K562 (cell line): ENCODE measurements around the gene RBSN. TPM values are rescaled to one million over a fixed set of nuclear protein-coding genes. Genes with fewer than 3 reads are reported as not detected.

Experiments
- ATAC-seq: fragments of 200-7000 bp; cut with Tn5 transposase; 3 replicates; pipeline ENCODE4 v1.9.1; 2020; ENCODE audit warnings: moderate library complexity
- BruUV-seq: library from RNA; stranded (reverse); fragments of 400-500 nt; replicated peaks from 2 replicates; lab custom pipeline; 2021; lab: Mats Ljungman, UMichigan
- CTCF ChIA-PET: fragments of 300-600 bp; formaldehyde crosslinking; extraction: SDS; loops from one replicate; lab custom pipeline; 2021; ENCODE audit warnings: low intra/inter-chr PET ratio; lab: Yijun Ruan, JAX
- POLR2A ChIA-PET: fragments of 300-600, 350-650 bp; sonication (Branson Sonifier 250); formaldehyde crosslinking; extraction: SDS; loops from one replicate; lab custom pipeline; 2021; ENCODE audit warnings: antibody characterized with exemption, inconsistent platforms; lab: Yijun Ruan, JAX
- DNase-seq, 4 experiments: peaks; one replicate each; pipeline versions ENCODE4 v3.0.0 to v3.0.0-alpha.2; 2011 to 2018; ENCODE audit warnings: low spot score in 3 of 4, mixed read lengths in 3 of 4; ENCODE audit errors: extremely low read depth in 1 of 4
- FAIRE-seq: peaks from 2 replicates; lab custom pipeline; 2011; peaks lifted over from hg19 to GRCh38; lab: Jason Lieb, UNC
- H2AFZ ChIP-seq: 2 replicates; pipeline ENCODE4 v1.6.0; 2011; ENCODE audit warnings: low read depth, low read length, control low read depth, inconsistent platforms
- H3K27ac ChIP-seq: fragments of 200-600 bp; 3 replicates; pipeline ENCODE4 v1.8.0; 2011; ENCODE audit warnings: low read depth, mild to moderate bottlenecking, control low read depth, inconsistent platforms, low read length, moderate library complexity, mixed read lengths; ENCODE audit errors: extremely low read depth
- H3K27me3 ChIP-seq, 2 experiments: fragments of 300-600 bp in 1 of 2; 2 replicates in 1 of 2; 3 replicates in 1 of 2; pipeline versions ENCODE4 v1.6.0 to v1.8.0; 2011; ENCODE audit warnings: inconsistent platforms in 2 of 2, low read length in 2 of 2, mild to moderate bottlenecking in 1 of 2, mixed read lengths in 1 of 2, moderate library complexity in 1 of 2; ENCODE audit not compliant: control insufficient read depth in 2 of 2, insufficient read depth in 2 of 2
- H3K36me3 ChIP-seq: fragments of 300-600 bp; 3 replicates; pipeline ENCODE4 v1.8.0; 2011; ENCODE audit warnings: mild to moderate bottlenecking, low read length, inconsistent platforms; ENCODE audit not compliant: control insufficient read depth, insufficient read depth
- H3K4me1 ChIP-seq, 2 experiments: fragments of 200-600 bp in 1 of 2; replicated peaks in 1 of 2; 2 replicates in 1 of 2; 3 replicates in 1 of 2; pipeline versions ENCODE4 v1.5.1 to v1.8.0; 2011; ENCODE audit warnings: inconsistent platforms in 2 of 2, low read length in 2 of 2, mild to moderate bottlenecking in 1 of 2, mixed read lengths in 1 of 2, moderate library complexity in 1 of 2; ENCODE audit not compliant: control insufficient read depth in 2 of 2, insufficient read depth in 2 of 2
- H3K4me2 ChIP-seq: 2 replicates; pipeline ENCODE4 v1.6.1; 2011; ENCODE audit warnings: low read length, control low read depth, inconsistent platforms, mixed read lengths; ENCODE audit not compliant: insufficient read depth
- H3K4me3 ChIP-seq: fragments of 200-600 bp; sonication (generic), shearing (Covaris generic); 2 replicates; pipeline ENCODE4 v1.5.1; 2016; ENCODE audit warnings: control low read depth, inconsistent platforms
- H3K79me2 ChIP-seq: fragments of 200-600 bp; 3 replicates; pipeline ENCODE4 v1.8.0; 2011; ENCODE audit warnings: low read length, inconsistent platforms; ENCODE audit not compliant: control insufficient read depth, insufficient read depth
- H3K9ac ChIP-seq, 2 experiments: 2 replicates each; pipeline versions ENCODE4 v1.6.0 to v1.6.1; 2011; ENCODE audit warnings: low read depth in 2 of 2, low read length in 2 of 2, control low read depth in 1 of 2, inconsistent platforms in 1 of 2, mild to moderate bottlenecking in 1 of 2, mixed read lengths in 1 of 2; ENCODE audit not compliant: insufficient read depth in 1 of 2
- H3K9me1 ChIP-seq: one replicate; pipeline ENCODE4 v1.6.0; 2011; ENCODE audit warnings: inconsistent platforms, mild to moderate bottlenecking, low read length, moderate library complexity; ENCODE audit not compliant: control insufficient read depth, insufficient read depth
- H3K9me3 ChIP-seq: replicated peaks from 2 replicates; pipeline ENCODE4 v1.5.1; 2011; ENCODE audit warnings: low read depth, low read length, inconsistent platforms; ENCODE audit not compliant: control insufficient read depth, insufficient read depth
- H4K20me1 ChIP-seq: replicated peaks from 2 replicates; pipeline ENCODE4 v1.6.1; 2011; ENCODE audit warnings: low read length, inconsistent platforms, mixed read lengths; ENCODE audit not compliant: control insufficient read depth, insufficient read depth
- E2F5 ChIP-seq: sonication (generic); formaldehyde crosslinking; IDR thresholded peaks from 2 replicates; pipeline ENCODE4 v1.8.0; 2022; ENCODE audit warnings: mild to moderate bottlenecking, missing genetic modification reagents
- ILK ChIP-seq: fragments of 450-650 bp; IDR thresholded peaks from 2 replicates; pipeline ENCODE4 v1.6.1; 2016; ENCODE audit warnings: missing genetic modification characterization, low read depth, mild to moderate bottlenecking, missing compliant biosample characterization, moderate library complexity, borderline replicate concordance
- PURB ChIP-seq: sonication (generic); formaldehyde crosslinking; IDR thresholded peaks from 2 replicates; pipeline ENCODE4 v1.9.0; 2021; ENCODE audit warnings: low read depth, mild to moderate bottlenecking, missing genetic modification reagents
- RB1 ChIP-seq: fragments of 450-650 bp; IDR thresholded peaks from 2 replicates; pipeline ENCODE4 v1.6.1; 2017; ENCODE audit warnings: low read depth, mild to moderate bottlenecking
- RBM15 ChIP-seq: fragments of 200-400 bp; formaldehyde crosslinking; IDR thresholded peaks from 2 replicates; pipeline ENCODE4 v1.6.1; 2018; ENCODE audit warnings: mild to moderate bottlenecking, low read length, moderate library complexity; ENCODE audit not compliant: insufficient read depth
- WGBS: fragments of 100-300 bp; shearing (Covaris generic); methylation state at CpG from one replicate; pipeline ENCODE4 v1.1.6; 2016; ENCODE audit warnings: low coverage, mixed read lengths; ENCODE audit not compliant: insufficient coverage; ENCODE audit errors: missing lambda C conversion rate; 5-methylcytosine and 5-hydroxymethylcytosine counted together
- in situ Hi-C: fragments of 300-500 bp; cut with MboI; formaldehyde crosslinking; loops from 4 replicates; pipeline ENCODE4 v1.15.0; 2018; ENCODE audit warnings: inconsistent platforms, mixed read lengths
- intact Hi-C: fragments of 100-400 bp; cut with micrococcal nuclease; formaldehyde crosslinking; loops from 2 replicates; pipeline ENCODE4 v1.14.2; 2022
- polyA plus RNA-seq, 8 experiments: library from polyadenylated mRNA; depleted of rRNA in 4 of 8; stranded (reverse) in 5 of 8; unstranded in 3 of 8; fragments of >200 nt; fragmentation: Nextera tagmentation in 2 of 8; fragmentation: Illumina TruSeq in 1 of 8; extraction: Ambion mirVana in 2 of 8; extraction: Trizol in 1 of 8; gene quantifications; 2 replicates each; pipeline versions ENCODE4 v1.2.1 to v1.2.3, GENCODE V29; 2011 to 2014; ENCODE audit warnings: inconsistent platforms in 1 of 8, missing spikeins in 1 of 8
- total RNA-seq, 7 experiments: library from RNA; depleted of rRNA in 6 of 7; stranded (reverse); fragments of >200 nt in 6 of 7; fragmentation: Illumina TruSeq in 2 of 7; extraction: Trizol in 2 of 7; gene quantifications; 2 replicates each; pipeline versions ENCODE4 v1.2.1 to v1.2.3, GENCODE V29; 2011 to 2021; ENCODE audit warnings: low replicate concordance in 1 of 7
- TF ChIP-seq, protein P1 (sequence below): fragments of 450-650 bp; conservative IDR thresholded peaks from 2 replicates; pipeline ENCODE4 v1.6.1; 2016; ENCODE audit warnings: missing genetic modification characterization, low read depth, mild to moderate bottlenecking, missing compliant biosample characterization, moderate library complexity
- TF ChIP-seq, protein P2 (sequence below), 2 experiments: fragments of 450-650 bp in 1 of 2; sonication (generic) in 1 of 2; formaldehyde crosslinking in 1 of 2; IDR thresholded peaks; 2 replicates each; pipeline versions ENCODE4 v1.7.1 to v1.9.0; 2016 to 2022; ENCODE audit warnings: inconsistent platforms in 1 of 2, mild to moderate bottlenecking in 1 of 2, missing genetic modification reagents in 1 of 2

Gene RBSN
- total and polyA plus RNA-seq, 9 of the 15 experiments (the other 6 are each of a cell fraction or from before 2014, with no cell fraction given), result 2.9 to 19.6 (median 15.0) TPM

- Histone ChIP-seq H3K9me1 (peaks cover 6% of the 10 kb centered on the region), H3K9ac (peak overlapping the region; percentile 98 to 99), H3K9me3 (no peaks in the 10 kb centered on the region), H3K4me3 (peak overlapping the region; percentile 93), H2AFZ (no peak overlapping the region), H3K27ac (peak overlapping the region; percentile 99), H3K4me2 (peak overlapping the region; percentile 90), H3K36me3 (peaks cover 39% of the 10 kb centered on the region), H3K4me1 (peaks cover 18 to 27% of the 10 kb centered on the region in 2 experiments; a peak in 4 of 5 replicates), H3K79me2 (peaks cover 50% of the 10 kb centered on the region), H4K20me1 (peaks cover 15% of the 10 kb centered on the region), H3K27me3 (no peaks in the 10 kb centered on the region)
- no TSS peak for BruUV-seq
- FAIRE-seq, result peak; percentile 67
- peak in 3 of 4 experiments; percentile 38 to 62 (median 45) for DNase-seq
- in situ Hi-C loops (no loop called here), intact Hi-C loops (loop anchor here (1.0 kb wide), 1 partner anchor 11 kb away; no protein-coding TSS in a partner anchor)
- POLR2A ChIA-PET, result interaction anchor here (0.8 to 2.7 kb wide), 6 partner anchors 9 to 946 kb away, joined by 3 to 35 read pairs (median 10); partner anchors contain the start of gene RBSN
- 18% methylated on average over 13 of the region's 13 CpGs for WGBS
- peak; percentile 13 for ATAC-seq
- CTCF ChIA-PET, result no interaction called here
- no peak for TF ChIP-seq ILK
- TF ChIP-seq, protein P1, sequence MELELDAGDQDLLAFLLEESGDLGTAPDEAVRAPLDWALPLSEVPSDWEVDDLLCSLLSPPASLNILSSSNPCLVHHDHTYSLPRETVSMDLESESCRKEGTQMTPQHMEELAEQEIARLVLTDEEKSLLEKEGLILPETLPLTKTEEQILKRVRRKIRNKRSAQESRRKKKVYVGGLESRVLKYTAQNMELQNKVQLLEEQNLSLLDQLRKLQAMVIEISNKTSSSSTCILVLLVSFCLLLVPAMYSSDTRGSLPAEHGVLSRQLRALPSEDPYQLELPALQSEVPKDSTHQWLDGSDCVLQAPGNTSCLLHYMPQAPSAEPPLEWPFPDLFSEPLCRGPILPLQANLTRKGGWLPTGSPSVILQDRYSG (tag), result no peak
- TF ChIP-seq RB1, result 0 out of 2 replicates have a peak, but pooled peaks have one; percentile 21
- no peak for TF ChIP-seq RBM15
- TF ChIP-seq PURB (CRISPR knock-in tag), result no peak
- peak; percentile 52; the same call in 1 of the 2 replicates for TF ChIP-seq E2F5 (CRISPR knock-in tag)
- TF ChIP-seq, protein P2, sequence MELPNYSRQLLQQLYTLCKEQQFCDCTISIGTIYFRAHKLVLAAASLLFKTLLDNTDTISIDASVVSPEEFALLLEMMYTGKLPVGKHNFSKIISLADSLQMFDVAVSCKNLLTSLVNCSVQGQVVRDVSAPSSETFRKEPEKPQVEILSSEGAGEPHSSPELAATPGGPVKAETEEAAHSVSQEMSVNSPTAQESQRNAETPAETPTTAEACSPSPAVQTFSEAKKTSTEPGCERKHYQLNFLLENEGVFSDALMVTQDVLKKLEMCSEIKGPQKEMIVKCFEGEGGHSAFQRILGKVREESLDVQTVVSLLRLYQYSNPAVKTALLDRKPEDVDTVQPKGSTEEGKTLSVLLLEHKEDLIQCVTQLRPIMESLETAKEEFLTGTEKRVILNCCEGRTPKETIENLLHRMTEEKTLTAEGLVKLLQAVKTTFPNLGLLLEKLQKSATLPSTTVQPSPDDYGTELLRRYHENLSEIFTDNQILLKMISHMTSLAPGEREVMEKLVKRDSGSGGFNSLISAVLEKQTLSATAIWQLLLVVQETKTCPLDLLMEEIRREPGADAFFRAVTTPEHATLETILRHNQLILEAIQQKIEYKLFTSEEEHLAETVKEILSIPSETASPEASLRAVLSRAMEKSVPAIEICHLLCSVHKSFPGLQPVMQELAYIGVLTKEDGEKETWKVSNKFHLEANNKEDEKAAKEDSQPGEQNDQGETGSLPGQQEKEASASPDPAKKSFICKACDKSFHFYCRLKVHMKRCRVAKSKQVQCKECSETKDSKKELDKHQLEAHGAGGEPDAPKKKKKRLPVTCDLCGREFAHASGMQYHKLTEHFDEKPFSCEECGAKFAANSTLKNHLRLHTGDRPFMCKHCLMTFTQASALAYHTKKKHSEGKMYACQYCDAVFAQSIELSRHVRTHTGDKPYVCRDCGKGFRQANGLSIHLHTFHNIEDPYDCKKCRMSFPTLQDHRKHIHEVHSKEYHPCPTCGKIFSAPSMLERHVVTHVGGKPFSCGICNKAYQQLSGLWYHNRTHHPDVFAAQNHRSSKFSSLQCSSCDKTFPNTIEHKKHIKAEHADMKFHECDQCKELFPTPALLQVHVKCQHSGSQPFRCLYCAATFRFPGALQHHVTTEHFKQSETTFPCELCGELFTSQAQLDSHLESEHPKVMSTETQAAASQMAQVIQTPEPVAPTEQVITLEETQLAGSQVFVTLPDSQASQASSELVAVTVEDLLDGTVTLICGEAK (IDR thresholded peaks at IDR 0.05), result no peak
- TF ChIP-seq, protein P2 (CRISPR knock-in tag; IDR thresholded peaks at IDR 0.05), result no peak
Measured at GRCh38 chr3:15063656-15064286, 35.2 kb downstream of the RBSN start.
